PC-3 (cell line): ENCODE measurements around the gene XKR8. TPM values are rescaled to one million over a fixed set of nuclear protein-coding genes. Genes with fewer than 3 reads are reported as not detected.

Experiments used
- ATAC-seq: fragments of 200-7000 bp; cut with Tn5 transposase; 2 replicates; pipeline ENCODE4 v1.9.1; 2020; ENCODE audit warnings: mild to moderate bottlenecking, moderate library complexity
- BruUV-seq: library from RNA; stranded (reverse); fragments of 400-500 nt; replicated peaks from 2 replicates; lab custom pipeline; 2021; lab: Mats Ljungman, UMichigan
- CTCF ChIA-PET: fragments of 300-600 bp; sonication (Branson Sonifier 250); formaldehyde crosslinking; loops from one replicate; lab custom pipeline; 2022; ENCODE audit warnings: antibody characterized with exemption; lab: Charles Lee
- POLR2A ChIA-PET: fragments of 300-600 bp; sonication (Branson Sonifier 250); formaldehyde crosslinking; loops from one replicate; lab custom pipeline; 2022; ENCODE audit warnings: antibody characterized with exemption; ENCODE audit not compliant: unreplicated experiment; lab: Charles Lee
- DNase-seq: peaks from one replicate; pipeline ENCODE4 v3.0.0-alpha.2; 2015
- H2AFZ ChIP-seq: fragments of 300-600 bp; sonication (generic); 2 replicates; pipeline ENCODE4 v1.6.0; 2016; ENCODE audit warnings: antibody characterized with exemption, low read length
- H3F3A ChIP-seq: fragments of 300-600 bp; sonication (generic); one replicate; pipeline ENCODE4 v1.6.0; 2017; ENCODE audit warnings: antibody characterized with exemption, low read length, control low read depth, mild to moderate bottlenecking; ENCODE audit not compliant: unreplicated experiment
- H3K27ac ChIP-seq: fragments of 300-600 bp; sonication (generic); 2 replicates; pipeline ENCODE4 v1.5.1; 2016; ENCODE audit warnings: mild to moderate bottlenecking, low read length
- H3K27me3 ChIP-seq: fragments of 300-600 bp; sonication (generic); 2 replicates; pipeline ENCODE4 v1.6.1; 2016; ENCODE audit warnings: low read length, mixed read lengths
- H3K36me3 ChIP-seq: fragments of 300-600 bp; sonication (generic); 2 replicates; pipeline ENCODE4 v1.6.1; 2016; ENCODE audit warnings: low read depth, mixed run types, low read length, mixed read lengths
- H3K4me1 ChIP-seq: fragments of 300-600 bp; sonication (generic); 2 replicates; pipeline ENCODE4 v1.5.1; 2016; ENCODE audit warnings: low read length; ENCODE audit not compliant: insufficient read depth
- H3K4me2 ChIP-seq: fragments of 300-600 bp; sonication (generic); 2 replicates; pipeline ENCODE4 v1.6.0; 2016; ENCODE audit warnings: low read length
- H3K4me3 ChIP-seq: fragments of 300-600 bp; sonication (generic); 2 replicates; pipeline ENCODE4 v1.5.1; 2016; ENCODE audit warnings: mild to moderate bottlenecking, low read length, mixed read lengths
- H3K79me2 ChIP-seq: fragments of 300-600 bp; sonication (generic); 2 replicates; pipeline ENCODE4 v1.6.1; 2017; ENCODE audit warnings: low read length, mixed read lengths
- H3K9ac ChIP-seq: fragments of 300-600 bp; sonication (generic); 2 replicates; pipeline ENCODE4 v1.6.0; 2016; ENCODE audit warnings: mild to moderate bottlenecking, low read length
- H3K9me2 ChIP-seq: fragments of 300-600 bp; sonication (generic); replicated peaks from 2 replicates; pipeline ENCODE4 v1.6.1; 2016; ENCODE audit warnings: mixed run types, low read length, mixed read lengths
- H3K9me3 ChIP-seq: fragments of 300-600 bp; sonication (generic); 2 replicates; pipeline ENCODE4 v1.6.1; 2016; ENCODE audit warnings: low read length, mixed read lengths
- H4K20me1 ChIP-seq: fragments of 300-600 bp; sonication (generic); 2 replicates; pipeline ENCODE4 v1.6.1; 2016; ENCODE audit warnings: low read length, mixed read lengths
- EZH2 ChIP-seq: fragments of 300-600 bp; sonication (generic); IDR thresholded peaks from one replicate; pipeline ENCODE4 v1.6.1; 2017; ENCODE audit warnings: antibody characterized with exemption, mild to moderate bottlenecking, low read length; ENCODE audit not compliant: unreplicated experiment
- EZH2phosphoT487 ChIP-seq: fragments of 300-600 bp; sonication (generic); IDR thresholded peaks from 2 replicates; pipeline ENCODE4 v1.6.1; 2018; ENCODE audit warnings: mild to moderate bottlenecking, antibody characterized with exemption, low read length, borderline replicate concordance
- intact Hi-C: fragments of 100-400 bp; cut with micrococcal nuclease; formaldehyde crosslinking; loops from 2 replicates; pipeline ENCODE4 v1.9.0; 2023
- total RNA-seq: library from RNA; depleted of rRNA; stranded (reverse); fragments of >200 nt; gene quantifications from 2 replicates; pipeline ENCODE4 v1.2.3, GENCODE V29; 2014
- TF ChIP-seq, protein P1 (sequence below): fragments of 300-600 bp; sonication (generic); conservative IDR thresholded peaks from 2 replicates; pipeline ENCODE4 v1.5.1; 2017; ENCODE audit warnings: antibody characterized with exemption, low read depth, mild to moderate bottlenecking, low read length

XKR8 gene
- total RNA-seq, 1 experiment from 2014 or later: 6.9 TPM

DNA sequence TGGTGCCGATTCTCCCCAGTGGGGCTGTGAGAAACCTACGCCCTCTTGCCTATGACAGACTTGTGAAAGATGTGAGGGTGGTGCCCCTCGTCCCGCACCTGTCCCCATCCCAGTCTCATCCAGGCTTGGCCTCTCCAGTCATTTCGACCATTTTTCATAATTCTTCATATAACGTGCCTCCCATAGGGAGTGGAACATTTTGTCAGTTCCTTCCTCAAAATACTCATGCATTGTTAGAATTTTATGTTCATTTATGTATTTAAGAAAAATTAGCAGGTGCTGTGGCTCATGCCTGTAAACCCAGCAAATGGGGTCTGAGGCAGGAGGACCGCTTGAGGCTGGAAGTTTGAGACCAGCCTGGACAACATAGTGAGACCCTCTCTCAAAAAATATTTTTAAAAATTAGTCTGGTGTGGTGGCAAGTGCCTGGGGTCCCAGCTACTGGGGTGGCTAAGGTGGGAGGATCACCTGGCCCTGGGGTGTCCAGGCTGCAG lies 44.6 kb upstream of the XKR8 start:
- no peak overlapping the region for H3K27ac ChIP-seq
- H3K79me2 ChIP-seq: peaks cover 25% of the 10 kb centered on the region
- intact Hi-C loops: no loop called here
- ATAC-seq (no peak), DNase-seq (no peak)
- H3K9ac ChIP-seq: no peak overlapping the region
- H3K4me3 ChIP-seq: no peak overlapping the region
- no peaks in the 10 kb centered on the region for H4K20me1 ChIP-seq
- H3K9me3 ChIP-seq: 0 out of 2 replicates have a peak, but pooled peaks cover 5% of the 10 kb centered on the region
- no peaks in the 10 kb centered on the region for H3F3A ChIP-seq
- no TSS peak for BruUV-seq
- CTCF ChIA-PET: no interaction called here
- peaks cover 9% of the 10 kb centered on the region; the same call in 1 of the 2 replicates for H3K36me3 ChIP-seq
- no peaks in the 10 kb centered on the region for H3K9me2 ChIP-seq
- 0 out of 2 replicates have a peak, but pooled peaks cover 8% of the 10 kb centered on the region for H3K4me1 ChIP-seq
- H3K4me2 ChIP-seq: no peak overlapping the region
- H2AFZ ChIP-seq: peak overlapping the region; percentile 93
- POLR2A ChIA-PET: no interaction called here
- TF ChIP-seq EZH2 (no peak), EZH2phosphoT487 (no peak)
- TF ChIP-seq, protein P1, sequence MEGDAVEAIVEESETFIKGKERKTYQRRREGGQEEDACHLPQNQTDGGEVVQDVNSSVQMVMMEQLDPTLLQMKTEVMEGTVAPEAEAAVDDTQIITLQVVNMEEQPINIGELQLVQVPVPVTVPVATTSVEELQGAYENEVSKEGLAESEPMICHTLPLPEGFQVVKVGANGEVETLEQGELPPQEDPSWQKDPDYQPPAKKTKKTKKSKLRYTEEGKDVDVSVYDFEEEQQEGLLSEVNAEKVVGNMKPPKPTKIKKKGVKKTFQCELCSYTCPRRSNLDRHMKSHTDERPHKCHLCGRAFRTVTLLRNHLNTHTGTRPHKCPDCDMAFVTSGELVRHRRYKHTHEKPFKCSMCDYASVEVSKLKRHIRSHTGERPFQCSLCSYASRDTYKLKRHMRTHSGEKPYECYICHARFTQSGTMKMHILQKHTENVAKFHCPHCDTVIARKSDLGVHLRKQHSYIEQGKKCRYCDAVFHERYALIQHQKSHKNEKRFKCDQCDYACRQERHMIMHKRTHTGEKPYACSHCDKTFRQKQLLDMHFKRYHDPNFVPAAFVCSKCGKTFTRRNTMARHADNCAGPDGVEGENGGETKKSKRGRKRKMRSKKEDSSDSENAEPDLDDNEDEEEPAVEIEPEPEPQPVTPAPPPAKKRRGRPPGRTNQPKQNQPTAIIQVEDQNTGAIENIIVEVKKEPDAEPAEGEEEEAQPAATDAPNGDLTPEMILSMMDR: no peak
- H3K27me3 ChIP-seq: no peaks in the 10 kb centered on the region

DNA sequence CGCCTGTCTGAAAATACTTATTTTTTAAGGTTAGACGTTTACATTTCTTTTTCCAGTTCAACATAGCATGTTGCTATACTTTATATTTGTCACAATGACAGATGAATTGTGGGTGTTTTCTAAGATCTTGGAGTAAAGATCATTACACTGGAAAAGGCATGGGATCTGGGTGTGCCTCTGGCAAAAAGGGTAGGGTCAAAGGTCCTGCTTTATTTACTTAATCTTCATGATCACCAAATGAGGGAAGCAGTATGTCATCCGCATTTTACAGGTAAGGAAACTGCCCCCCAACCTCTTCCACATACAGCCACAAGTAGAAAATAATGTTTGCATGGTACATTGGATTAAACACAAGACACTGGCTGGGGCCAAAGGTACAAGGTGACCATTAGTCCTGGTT lies 37.5 kb upstream of the XKR8 start:
- H3K4me3 ChIP-seq: no peak overlapping the region
- no peaks in the 10 kb centered on the region for H3K4me1 ChIP-seq
- H3F3A ChIP-seq: no peaks in the 10 kb centered on the region
- CTCF ChIA-PET: no interaction called here
- no peak for TF ChIP-seq EZH2phosphoT487
- TF ChIP-seq, protein P1: no peak
- TF ChIP-seq EZH2: no peak
- H3K27me3 ChIP-seq: no peaks in the 10 kb centered on the region
- no peaks in the 10 kb centered on the region for H3K79me2 ChIP-seq
- intact Hi-C loops: no loop called here
- no peak overlapping the region for H3K27ac ChIP-seq
- no peak overlapping the region for H3K4me2 ChIP-seq
- POLR2A ChIA-PET: no interaction called here
- no peak for DNase-seq
- H3K36me3 ChIP-seq: no peaks in the 10 kb centered on the region
- no TSS peak for BruUV-seq
- H3K9me2 ChIP-seq: no peaks in the 10 kb centered on the region
- H4K20me1 ChIP-seq: no peaks in the 10 kb centered on the region
- no peak for ATAC-seq
- H3K9ac ChIP-seq: no peak overlapping the region
- H3K9me3 ChIP-seq: no peaks in the 10 kb centered on the region
- no peak overlapping the region for H2AFZ ChIP-seq

DNA sequence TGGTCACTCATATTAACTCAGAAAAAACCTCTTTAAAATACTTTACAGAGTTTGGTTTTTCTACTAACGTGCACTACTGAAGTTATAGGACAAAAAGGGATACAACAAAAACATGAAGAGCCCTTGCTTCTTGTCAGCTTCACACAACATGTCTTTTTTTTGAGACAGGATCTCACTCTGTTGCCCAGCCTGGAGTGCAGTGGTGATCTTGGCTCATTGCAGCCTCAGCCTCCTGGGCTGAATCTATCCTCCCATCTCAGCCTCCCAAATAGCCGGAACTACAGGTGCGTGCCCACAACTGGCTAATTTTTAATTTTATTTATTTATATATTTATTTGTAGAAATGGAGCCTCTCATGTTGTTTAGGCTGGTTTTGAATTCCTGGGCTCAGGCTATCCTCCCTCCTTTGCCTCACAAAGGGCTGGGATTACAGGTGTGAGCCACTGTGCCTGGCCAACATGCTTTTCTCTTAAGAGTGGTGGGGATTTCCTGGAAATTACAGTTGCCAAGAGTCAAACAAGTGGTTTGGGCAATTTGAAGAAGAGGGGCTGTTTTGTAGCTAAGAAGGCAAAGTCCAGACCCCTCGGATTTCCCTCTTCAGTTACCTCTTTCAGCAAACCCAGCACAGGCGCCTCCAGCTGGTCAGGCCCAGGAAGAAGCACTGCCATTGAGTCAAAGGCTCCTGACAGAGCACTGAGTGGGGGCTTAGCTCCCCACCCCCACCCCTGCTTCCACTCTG lies 31.4 kb upstream of the XKR8 start:
- Histone ChIP-seq H3K79me2 (no peaks in the 10 kb centered on the region), H3K9ac (no peak overlapping the region), H3K27ac (no peak overlapping the region), H3K4me2 (no peak overlapping the region), H3K27me3 (no peaks in the 10 kb centered on the region), H3K4me3 (no peak overlapping the region), H3F3A (no peaks in the 10 kb centered on the region), H3K9me3 (no peaks in the 10 kb centered on the region), H3K9me2 (no peaks in the 10 kb centered on the region), H3K36me3 (no peaks in the 10 kb centered on the region), H4K20me1 (no peaks in the 10 kb centered on the region), H3K4me1 (no peaks in the 10 kb centered on the region), H2AFZ (no peak overlapping the region)
- ATAC-seq (no peak), DNase-seq (no peak)
- intact Hi-C loops: no loop called here
- ChIA-PET POLR2A (no interaction called here), CTCF (no interaction called here)
- no TSS peak for BruUV-seq
- TF ChIP-seq EZH2 (no peak), EZH2phosphoT487 (no peak)
- TF ChIP-seq, protein P1: no peak; the same call in 1 of the 2 replicates
